ENCODE data around the gene KCNT2.

Gene KCNT2

GRCh38 chr1:196401891-196402290 lies 206.3 kb downstream of the KCNT2 start:
- in situ Hi-C loops (cut with HindIII; ENCODE audit: low pct_ligation_motif_present, low sequenced_read_pairs): no loop called here
- H3K4me3 ChIP-seq (ENCODE audit: low read depth, low read length): no peak overlapping the region

GRCh38 chr1:196401452-196401833 lies 206.8 kb downstream of the KCNT2 start:
- in situ Hi-C loops (cut with HindIII; ENCODE audit: low pct_ligation_motif_present, low sequenced_read_pairs): no loop called here
- no peaks in the 10 kb centered on the region for H3K27me3 ChIP-seq (replicated peaks)
- H3K4me3 ChIP-seq (ENCODE audit: low read depth, low read length): no peak overlapping the region
- TF ChIP-seq CTCF (IDR thresholded peaks at IDR 0.05; ENCODE audit: low read depth, low read length, missing control alignments): no peak
- DNase-seq: no peak
- no peaks in the 10 kb centered on the region for H3K36me3 ChIP-seq (replicated peaks)
- H3K27ac ChIP-seq: peak overlapping the region; percentile 65

More at GRCh38 chr1:196401891-196402290, 206.3 kb downstream of the KCNT2 start:
- Histone ChIP-seq H3K27me3 (replicated peaks) (no peaks in the 10 kb centered on the region), H3K27ac (no peak overlapping the region), H3K36me3 (replicated peaks) (no peaks in the 10 kb centered on the region)
- TF ChIP-seq CTCF (IDR thresholded peaks at IDR 0.05; ENCODE audit: low read depth, low read length, missing control alignments): no peak
- DNase-seq: no peak

GRCh38 chr1:196400478-196401451 lies 207.5 kb downstream of the KCNT2 start:
- TF ChIP-seq CTCF (IDR thresholded peaks at IDR 0.05; ENCODE audit: low read depth, low read length, missing control alignments): no peak
- in situ Hi-C loops (cut with HindIII; ENCODE audit: low pct_ligation_motif_present, low sequenced_read_pairs): no loop called here
- H3K27ac ChIP-seq: peak overlapping the region; percentile 65
- no peak overlapping the region for H3K4me3 ChIP-seq (ENCODE audit: low read depth, low read length)
- H3K27me3 ChIP-seq (replicated peaks): no peaks in the 10 kb centered on the region
- no peaks in the 10 kb centered on the region for H3K36me3 ChIP-seq (replicated peaks)
- DNase-seq: peak; percentile 90

GRCh38 chr1:196399713-196400112 lies 208.5 kb downstream of the KCNT2 start:
- Histone ChIP-seq H3K27me3 (replicated peaks) (no peaks in the 10 kb centered on the region), H3K36me3 (replicated peaks) (no peaks in the 10 kb centered on the region), H3K27ac (no peak overlapping the region), H3K4me3 (ENCODE audit: low read depth, low read length) (no peak overlapping the region)
- in situ Hi-C loops (cut with HindIII; ENCODE audit: low pct_ligation_motif_present, low sequenced_read_pairs): no loop called here
- no peak for TF ChIP-seq CTCF (IDR thresholded peaks at IDR 0.05; ENCODE audit: low read depth, low read length, missing control alignments)
- DNase-seq: peak; percentile 14

GRCh38 chr1:196393742-196394141 lies 214.5 kb downstream of the KCNT2 start:
- in situ Hi-C loops (cut with HindIII; ENCODE audit: low pct_ligation_motif_present, low sequenced_read_pairs): no loop called here
- H3K27me3 ChIP-seq (replicated peaks): no peaks in the 10 kb centered on the region
- H3K4me3 ChIP-seq (ENCODE audit: low read depth, low read length): no peak overlapping the region
- no peaks in the 10 kb centered on the region for H3K36me3 ChIP-seq (replicated peaks)
- no peak overlapping the region for H3K27ac ChIP-seq
- peak; percentile 80 for DNase-seq
- no peak for TF ChIP-seq CTCF (IDR thresholded peaks at IDR 0.05; ENCODE audit: low read depth, low read length, missing control alignments)

All from brain microvascular endothelial cell (primary cell).